Adrenal gland (tissue), 5 donors: ENCODE results near the gene NUSAP1.

Experiments used
- CTCF ChIP-seq, 6 experiments: fragments of 450-650 bp in 4 of 6; fragments of 200-600 bp in 2 of 6; sonication (generic) in 1 of 6; IDR thresholded peaks; 1 replicate in 5 of 6; 2 replicates in 1 of 6; pipeline versions ENCODE4 v1.5.1 to v1.8.0; 2016 to 2021; ENCODE audit warnings: antibody characterized with exemption in 6 of 6, mild to moderate bottlenecking in 2 of 6, moderate library complexity in 1 of 6
- POLR2A ChIP-seq, 2 donors: fragments of 450-650 bp; IDR thresholded peaks; one replicate each; pipeline ENCODE4 v1.6.1; 2017; ENCODE audit warnings: antibody characterized with exemption in 2 of 2, mild to moderate bottlenecking in 2 of 2, moderate library complexity in 1 of 2
- donor health status: DM: no; HTN: no; CAD: no.

GRCh38 chr15:41408234-41408641 lies 75.6 kb downstream of the NUSAP1 start:
- no peak for TF ChIP-seq CTCF (IDR thresholded peaks at IDR 0.05)
- TF ChIP-seq POLR2A (IDR thresholded peaks at IDR 0.05) = no peak
